Neural progenitor cell (in vitro differentiated cells): ENCODE measurements around the gene DNAJB14.

Experiments used
- CTCF ChIP-seq: fragments of 200-600 bp; sonication (generic); IDR thresholded peaks from 2 replicates; pipeline ENCODE4 v1.5.1; 2017; ENCODE audit warnings: antibody characterized with exemption, mild to moderate bottlenecking
- EZH2 ChIP-seq: fragments of 200-600 bp; sonication (generic); IDR thresholded peaks from 2 replicates; pipeline ENCODE4 v1.6.1; 2017; ENCODE audit warnings: antibody characterized with exemption, mild to moderate bottlenecking, moderate library complexity
- EZH2phosphoT487 ChIP-seq: fragments of 200-600 bp; sonication (generic); IDR thresholded peaks from 2 replicates; pipeline ENCODE4 v1.6.1; 2017; ENCODE audit warnings: antibody characterized with exemption

DNA sequence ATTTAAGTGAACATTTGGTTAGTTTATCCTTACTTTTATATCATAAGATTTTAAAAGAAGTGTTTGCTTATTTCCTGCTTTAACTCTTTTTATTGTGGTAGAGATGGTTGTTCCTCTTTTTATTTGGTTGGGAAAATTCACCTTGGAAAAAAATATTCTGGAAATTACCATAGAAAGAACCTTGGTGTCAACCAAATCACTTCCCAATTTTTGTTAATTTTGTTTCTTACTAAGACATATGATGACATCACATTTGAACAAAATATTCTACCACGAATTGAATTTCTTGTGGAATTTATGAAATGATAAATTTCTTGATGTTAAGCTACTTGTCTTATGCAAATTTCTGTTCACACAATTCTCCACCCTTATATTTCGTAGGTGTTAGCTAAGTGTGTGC, 85.9 kb downstream of the DNAJB14 start:
- TF ChIP-seq CTCF (no peak), EZH2 (no peak), EZH2phosphoT487 (no peak)
